Caco-2 (cell line): ENCODE results near the gene DPH6. TPM values are rescaled to one million over a fixed set of nuclear protein-coding genes. Genes with fewer than 3 reads are reported as not detected.

ENCODE experiments used
- BruUV-seq: library from RNA; stranded (reverse); fragments of 400-500 nt; replicated peaks from 2 replicates; lab custom pipeline; 2021; lab: Mats Ljungman, UMichigan
- CTCF ChIA-PET: fragments of 300-600 bp; sonication (Branson Sonifier 250); formaldehyde crosslinking; loops from one replicate; lab custom pipeline; 2022; ENCODE audit warnings: antibody characterized with exemption; lab: Charles Lee
- POLR2A ChIA-PET: fragments of 300-600 bp; sonication (Branson Sonifier 250); formaldehyde crosslinking; loops from one replicate; lab custom pipeline; 2022; ENCODE audit warnings: antibody characterized with exemption; lab: Charles Lee
- DNase-seq, 2 experiments: peaks; one replicate each; pipeline versions ENCODE4 v3.0.0 to v3.0.0-alpha.2; 2020 to 2022
- H3K27me3 ChIP-seq: replicated peaks from 2 replicates; pipeline ENCODE4 v1.6.0; 2011; ENCODE audit warnings: low read length; ENCODE audit not compliant: control insufficient read depth, insufficient read depth
- H3K36me3 ChIP-seq: 2 replicates; pipeline ENCODE4 v1.5.1; 2011; ENCODE audit warnings: low read length; ENCODE audit not compliant: control insufficient read depth, insufficient read depth
- H3K4me1 ChIP-seq: fragments of 250-450 bp; sonication (Bioruptor Pico); 2 replicates; pipeline ENCODE4 v1.5.1; 2020; ENCODE audit warnings: mild to moderate bottlenecking
- H3K4me3 ChIP-seq: 2 replicates; pipeline ENCODE4 v1.5.1; 2011; ENCODE audit warnings: low read depth, mild to moderate bottlenecking, control low read depth, low read length
- H3K9me3 ChIP-seq: fragments of 250-450 bp; sonication (Bioruptor Pico); 2 replicates; pipeline ENCODE4 v1.5.1; 2020; ENCODE audit warnings: mild to moderate bottlenecking, moderate library complexity
- H3K27ac Mint-ChIP-seq: one replicate; pipeline ENCODE4 v1.8.0; 2022; ENCODE audit warnings: mixed read lengths; ENCODE audit not compliant: unreplicated experiment
- H3K27me3 Mint-ChIP-seq: one replicate; pipeline ENCODE4 v1.8.0; 2022; ENCODE audit warnings: mixed read lengths; ENCODE audit not compliant: insufficient read depth, unreplicated experiment
- H3K36me3 Mint-ChIP-seq: one replicate; pipeline ENCODE4 v1.8.0; 2022; ENCODE audit warnings: mild to moderate bottlenecking, mixed read lengths; ENCODE audit not compliant: insufficient read depth, unreplicated experiment
- H3K4me1 Mint-ChIP-seq: one replicate; pipeline ENCODE4 v1.8.0; 2022; ENCODE audit warnings: low read depth, mixed read lengths; ENCODE audit not compliant: unreplicated experiment
- H3K4me3 Mint-ChIP-seq: one replicate; pipeline ENCODE4 v1.8.0; 2022; ENCODE audit warnings: mild to moderate bottlenecking, moderate library complexity, mixed read lengths; ENCODE audit not compliant: unreplicated experiment
- H3K9me3 Mint-ChIP-seq: one replicate; pipeline ENCODE4 v1.8.0; 2022; ENCODE audit warnings: mixed read lengths; ENCODE audit not compliant: unreplicated experiment
- CTCF ChIP-seq, 2 experiments: fragments of 200-600 bp in 1 of 2; IDR thresholded peaks; 1 replicate in 1 of 2; 2 replicates in 1 of 2; pipeline versions ENCODE4 v1.5.1 to v1.8.0; 2011 to 2022; ENCODE audit warnings: antibody characterized with exemption in 1 of 2, control low read depth in 1 of 2, inconsistent platforms in 1 of 2, low read depth in 1 of 2, low read length in 1 of 2, mild to moderate bottlenecking in 1 of 2, moderate library complexity in 1 of 2; ENCODE audit not compliant: insufficient read depth in 1 of 2, severe bottlenecking in 1 of 2, unreplicated experiment in 1 of 2
- intact Hi-C: fragments of 100-400 bp; cut with micrococcal nuclease; formaldehyde crosslinking; loops from one replicate; pipeline ENCODE4 v1.10.0; 2022; ENCODE audit not compliant: unreplicated experiment
- total RNA-seq: library from RNA; stranded (reverse); gene quantifications from 2 replicates; pipeline ENCODE4 v1.2.3, GENCODE V29; 2022

Gene DPH6
- total RNA-seq, 1 experiment from 2014 or later: 24.0 TPM

DNA sequence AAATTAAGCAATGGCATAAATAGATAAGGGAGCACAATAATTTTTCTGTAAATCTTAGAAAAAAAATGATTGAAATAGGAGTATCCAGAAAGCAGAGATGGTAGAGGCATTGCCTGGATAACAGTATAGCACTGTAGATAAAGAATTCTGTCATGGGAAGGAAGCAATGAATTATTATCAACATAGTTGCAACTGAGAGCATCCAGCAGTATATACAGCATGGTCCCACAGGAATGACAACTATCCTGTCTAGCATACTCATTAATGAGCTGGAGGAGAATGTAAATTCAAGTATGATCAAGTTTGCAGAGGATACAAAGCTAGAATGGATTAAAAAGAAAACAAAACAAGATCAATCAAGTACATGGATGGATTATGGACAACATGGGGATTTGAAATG, 90.8 kb downstream of the DPH6 start:
- H3K9me3 Mint-ChIP-seq: no peaks in the 10 kb centered on the region
- no peaks in the 10 kb centered on the region for H3K27me3 Mint-ChIP-seq
- intact Hi-C loops: no loop called here
- Histone ChIP-seq H3K4me3 (no peak overlapping the region), H3K36me3 (no peaks in the 10 kb centered on the region), H3K4me1 (peaks cover 5% of the 10 kb centered on the region; the same call in 1 of the 2 replicates), H3K27me3 (no peaks in the 10 kb centered on the region), H3K9me3 (no peaks in the 10 kb centered on the region)
- no peaks in the 10 kb centered on the region for H3K36me3 Mint-ChIP-seq
- no peak overlapping the region for H3K27ac Mint-ChIP-seq
- ChIA-PET CTCF (no interaction called here), POLR2A (no interaction called here)
- TF ChIP-seq CTCF (IDR thresholded peaks at IDR 0.05; ENCODE audit: insufficient read depth in 1 of 2, low read depth in 1 of 2, low read length in 1 of 2, severe bottlenecking in 1 of 2, unreplicated experiment in 1 of 2): no peak
- no TSS peak for BruUV-seq
- no peak for DNase-seq
- no peaks in the 10 kb centered on the region for H3K4me1 Mint-ChIP-seq
- H3K4me3 Mint-ChIP-seq: no peak overlapping the region

- Histone ChIP-seq H3K4me3 (no peak overlapping the region), H3K4me1 (peaks cover 5% of the 10 kb centered on the region; the same call in 1 of the 2 replicates), H3K27me3 (no peaks in the 10 kb centered on the region), H3K9me3 (no peaks in the 10 kb centered on the region), H3K36me3 (no peaks in the 10 kb centered on the region)
- BruUV-seq: no TSS peak
- ChIA-PET CTCF (no interaction called here), POLR2A (no interaction called here)
- intact Hi-C loops: no loop called here
- H3K27ac Mint-ChIP-seq: no peak overlapping the region
- DNase-seq: no peak
- H3K27me3 Mint-ChIP-seq: no peaks in the 10 kb centered on the region
- peaks cover 6% of the 10 kb centered on the region for H3K36me3 Mint-ChIP-seq
- H3K4me3 Mint-ChIP-seq: no peak overlapping the region
- no peaks in the 10 kb centered on the region for H3K9me3 Mint-ChIP-seq
- H3K4me1 Mint-ChIP-seq: peaks cover 6% of the 10 kb centered on the region
- TF ChIP-seq CTCF (IDR thresholded peaks at IDR 0.05; ENCODE audit: insufficient read depth in 1 of 2, low read depth in 1 of 2, low read length in 1 of 2, severe bottlenecking in 1 of 2, unreplicated experiment in 1 of 2): no peak
These were observed 95.5 kb downstream of the DPH6 start for GRCh38 chr15:35450492-35450891.

DNA sequence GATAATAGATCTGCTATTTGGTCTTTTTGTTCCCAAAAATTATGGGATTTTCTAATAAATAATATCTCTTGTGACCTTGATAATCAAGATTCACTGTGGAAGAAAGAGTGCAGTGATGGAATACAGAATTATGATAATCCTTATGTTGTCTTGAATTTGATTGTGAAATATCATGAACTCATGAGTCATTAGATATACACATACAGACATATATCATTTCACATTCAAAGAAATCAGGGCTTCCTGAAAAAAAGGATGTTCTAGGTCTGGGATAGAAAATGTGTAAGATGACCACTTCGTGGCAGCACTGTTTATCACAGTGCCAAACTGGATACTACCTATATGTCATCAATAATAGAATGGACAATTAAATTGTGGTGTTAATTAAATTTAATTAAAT, 97.7 kb downstream of the DPH6 start:
- no peaks in the 10 kb centered on the region for H3K27me3 ChIP-seq
- no peaks in the 10 kb centered on the region for H3K9me3 ChIP-seq
- no peaks in the 10 kb centered on the region for H3K36me3 ChIP-seq
- DNase-seq: no peak
- Mint-ChIP-seq H3K4me3 (no peak overlapping the region), H3K9me3 (no peaks in the 10 kb centered on the region), H3K27me3 (no peaks in the 10 kb centered on the region), H3K36me3 (peaks cover 6% of the 10 kb centered on the region), H3K4me1 (peaks cover 6% of the 10 kb centered on the region), H3K27ac (no peak overlapping the region)
- POLR2A ChIA-PET: no interaction called here
- BruUV-seq: no TSS peak
- intact Hi-C loops: no loop called here
- H3K4me3 ChIP-seq: no peak overlapping the region
- TF ChIP-seq CTCF (IDR thresholded peaks at IDR 0.05; ENCODE audit: insufficient read depth in 1 of 2, low read depth in 1 of 2, low read length in 1 of 2, severe bottlenecking in 1 of 2, unreplicated experiment in 1 of 2): no peak
- H3K4me1 ChIP-seq: peaks cover 12% of the 10 kb centered on the region
- CTCF ChIA-PET: no interaction called here
